H9 (cell line): ENCODE data around the gene PRKCB. TPM values are rescaled to one million over a fixed set of nuclear protein-coding genes. Genes with fewer than 3 reads are reported as not detected.

Source experiments
- DNase-seq: peaks from one replicate; pipeline ENCODE4 v3.0.0-alpha.2; 2017
- H2AFZ ChIP-seq: one replicate; pipeline ENCODE4 v1.6.1; 2013; ENCODE audit warnings: mild to moderate bottlenecking, low read length, control low read depth, moderate library complexity
- H2AK5ac ChIP-seq: 2 replicates; pipeline ENCODE4 v1.6.1; 2013; ENCODE audit warnings: low read length, control low read depth, mixed read lengths; ENCODE audit not compliant: insufficient read length
- H2BK120ac ChIP-seq: one replicate; pipeline ENCODE4 v1.6.1; 2013; ENCODE audit warnings: low read depth, mild to moderate bottlenecking, low read length, control low read depth, inconsistent platforms; ENCODE audit not compliant: poor library complexity, severe bottlenecking
- H2BK12ac ChIP-seq: 2 replicates; pipeline ENCODE4 v1.6.1; 2013; ENCODE audit warnings: low read length, control low read depth, mixed read lengths, low read depth; ENCODE audit not compliant: insufficient read length
- H2BK15ac ChIP-seq: 2 replicates; pipeline ENCODE4 v1.6.1; 2013; ENCODE audit warnings: low read depth, low read length, control low read depth
- H2BK20ac ChIP-seq: one replicate; pipeline ENCODE4 v1.6.1; 2013; ENCODE audit warnings: low read depth, mild to moderate bottlenecking, low read length, control low read depth, inconsistent platforms; ENCODE audit not compliant: poor library complexity, severe bottlenecking
- H2BK5ac ChIP-seq: 2 replicates; pipeline ENCODE4 v1.6.1; 2013; ENCODE audit warnings: low read length, control low read depth, mixed read lengths; ENCODE audit not compliant: insufficient read length
- H3K14ac ChIP-seq: 2 replicates; pipeline ENCODE4 v1.6.1; 2013; ENCODE audit warnings: low read length, control low read depth; ENCODE audit not compliant: insufficient read depth
- H3K18ac ChIP-seq: 2 replicates; pipeline ENCODE4 v1.6.1; 2013; ENCODE audit warnings: low read depth, mild to moderate bottlenecking, mixed read lengths, low read length, control low read depth; ENCODE audit not compliant: insufficient read length
- H3K23ac ChIP-seq: 2 replicates; pipeline ENCODE4 v1.6.1; 2013; ENCODE audit warnings: low read length, control low read depth, mixed read lengths, low read depth; ENCODE audit not compliant: insufficient read length
- H3K23me2 ChIP-seq: 2 replicates; pipeline ENCODE4 v1.6.1; 2013; ENCODE audit warnings: low read depth, mild to moderate bottlenecking, mixed read lengths, low read length, control low read depth; ENCODE audit not compliant: insufficient read length, poor library complexity, severe bottlenecking
- H3K27ac ChIP-seq: 2 replicates; pipeline ENCODE4 v1.5.1; 2013; ENCODE audit warnings: low read length, control low read depth, mixed read lengths, low read depth; ENCODE audit not compliant: insufficient read length
- H3K27me3 ChIP-seq: 2 replicates; pipeline ENCODE4 v1.6.1; 2013; ENCODE audit warnings: low read length, control low read depth, inconsistent platforms; ENCODE audit not compliant: insufficient read depth
- H3K4ac ChIP-seq: 2 replicates; pipeline ENCODE4 v1.6.1; 2013; ENCODE audit warnings: low read depth, mild to moderate bottlenecking, control low read depth, inconsistent platforms, low read length, moderate library complexity
- H3K4me1 ChIP-seq: 2 replicates; pipeline ENCODE4 v1.6.1; 2013; ENCODE audit warnings: low read length, control low read depth, inconsistent platforms; ENCODE audit not compliant: insufficient read depth
- H3K4me2 ChIP-seq: 2 replicates; pipeline ENCODE4 v1.6.1; 2013; ENCODE audit warnings: low read length, control low read depth, mixed read lengths; ENCODE audit not compliant: insufficient read length, insufficient read depth
- H3K56ac ChIP-seq: 2 replicates; pipeline ENCODE4 v1.6.1; 2013; ENCODE audit warnings: low read depth, mild to moderate bottlenecking, mixed read lengths, low read length, control low read depth; ENCODE audit not compliant: insufficient read length
- H3K79me1 ChIP-seq: 2 replicates; pipeline ENCODE4 v1.6.1; 2013; ENCODE audit warnings: low read depth, mild to moderate bottlenecking, moderate library complexity, low read length, control low read depth, inconsistent platforms; ENCODE audit not compliant: insufficient read depth, poor library complexity, severe bottlenecking
- H3K79me2 ChIP-seq: 2 replicates; pipeline ENCODE4 v1.6.1; 2013; ENCODE audit warnings: low read length, control low read depth, inconsistent platforms; ENCODE audit not compliant: insufficient read depth
- H3K9ac ChIP-seq: 2 replicates; pipeline ENCODE4 v1.6.1; 2013; ENCODE audit warnings: low read length, control low read depth, mixed read lengths; ENCODE audit not compliant: insufficient read length; ENCODE audit errors: extremely low read depth
- H3K9me3 ChIP-seq: one replicate; pipeline ENCODE4 v1.6.1; 2013; ENCODE audit warnings: low read depth, low read length, inconsistent platforms; ENCODE audit not compliant: control insufficient read depth
- H3T11ph ChIP-seq: one replicate; pipeline ENCODE4 v1.6.1; 2013; ENCODE audit warnings: mild to moderate bottlenecking, low read length, control low read depth, inconsistent platforms
- H4K20me1 ChIP-seq: one replicate; pipeline ENCODE4 v1.6.1; 2013; ENCODE audit not compliant: control insufficient read depth, insufficient read length, insufficient read depth
- H4K5ac ChIP-seq: 2 replicates; pipeline ENCODE4 v1.6.1; 2013; ENCODE audit warnings: low read depth, mild to moderate bottlenecking, mixed read lengths, low read length, control low read depth; ENCODE audit not compliant: insufficient read length
- H4K8ac ChIP-seq: replicated peaks from 2 replicates; pipeline ENCODE4 v1.6.1; 2013; ENCODE audit warnings: low read length, control low read depth, mixed read lengths, low read depth; ENCODE audit not compliant: insufficient read length
- H4K91ac ChIP-seq: 2 replicates; pipeline ENCODE4 v1.6.1; 2013; ENCODE audit warnings: low read depth, mild to moderate bottlenecking, moderate library complexity, mixed read lengths, low read length, control low read depth; ENCODE audit not compliant: insufficient read length
- H3K27ac Mint-ChIP-seq, 3 experiments: 2 replicates in 2 of 3; 3 replicates in 1 of 3; pipeline ENCODE4 v1.8.0; 2020 to 2021; ENCODE audit warnings: mixed read lengths in 3 of 3, mild to moderate bottlenecking in 1 of 3, moderate library complexity in 1 of 3
- H3K27me3 Mint-ChIP-seq: 2 replicates; pipeline ENCODE4 v1.8.0; 2021; ENCODE audit warnings: low read depth, mild to moderate bottlenecking, moderate library complexity, mixed read lengths
- H3K36me3 Mint-ChIP-seq, 3 experiments: 2 replicates in 2 of 3; 3 replicates in 1 of 3; pipeline ENCODE4 v1.8.0; 2020 to 2021; ENCODE audit warnings: low read depth in 3 of 3, mixed read lengths in 3 of 3; ENCODE audit not compliant: insufficient read depth in 1 of 3
- H3K4me1 Mint-ChIP-seq, 2 experiments: 2 replicates each; pipeline ENCODE4 v1.8.0; 2020; ENCODE audit warnings: mixed read lengths in 2 of 2
- H3K4me3 Mint-ChIP-seq, 2 experiments: 2 replicates in 1 of 2; 3 replicates in 1 of 2; pipeline ENCODE4 v1.8.0; 2020 to 2021; ENCODE audit warnings: mild to moderate bottlenecking in 2 of 2, mixed read lengths in 2 of 2, moderate library complexity in 1 of 2
- H3K9me3 Mint-ChIP-seq, 2 experiments: 2 replicates in 1 of 2; 3 replicates in 1 of 2; pipeline ENCODE4 v1.8.0; 2020; ENCODE audit warnings: mild to moderate bottlenecking in 2 of 2, mixed read lengths in 2 of 2, moderate library complexity in 1 of 2
- CTCF ChIP-seq: fragments of 200-600 bp; sonication (generic); conservative IDR thresholded peaks from 3 replicates; pipeline ENCODE4 v1.8.0; 2021; ENCODE audit warnings: antibody characterized with exemption, mild to moderate bottlenecking
- WGBS: extraction: QIAGEN DNeasy Blood & Tissue Kit; methylation state at CpG from one replicate; pipeline ENCODE4 v1.1.7; 2013; ENCODE audit warnings: missing lambda C conversion rate, low lambda C conversion rate, mixed read lengths; ENCODE audit not compliant: insufficient read length; ENCODE audit errors: extremely low coverage; 5-methylcytosine and 5-hydroxymethylcytosine counted together
- total RNA-seq: library from RNA; stranded (reverse); gene quantifications from 2 replicates; pipeline ENCODE4 v1.2.1, GENCODE V29; 2021

The PRKCB gene
- total RNA-seq, 1 experiment from 2014 or later = 7.0 TPM

GRCh38 chr16:23857256-23857880 is 21.6 kb downstream of the PRKCB start:
- Histone ChIP-seq H3K79me1 (no peaks in the 10 kb centered on the region), H3K9me3 (no peaks in the 10 kb centered on the region), H3K4me2 (no peak overlapping the region), H3K4me1 (no peaks in the 10 kb centered on the region), H3K4ac (no peak overlapping the region), H2AK5ac (no peak overlapping the region), H2BK120ac (no peak overlapping the region), H3K27ac (no peak overlapping the region), H2BK20ac (no peak overlapping the region), H3K14ac (no peak overlapping the region; the same call in 1 of the 2 replicates), H2AFZ (no peak overlapping the region), H4K91ac (no peak overlapping the region), H3K9ac (no peak overlapping the region), H3K18ac (no peak overlapping the region), H4K20me1 (no peaks in the 10 kb centered on the region), H3K56ac (no peak overlapping the region), H3K79me2 (no peaks in the 10 kb centered on the region), H2BK12ac (no peak overlapping the region), H3T11ph (no peak overlapping the region), H2BK15ac (no peak overlapping the region), H3K23me2 (no peaks in the 10 kb centered on the region), H4K5ac (no peak overlapping the region), H4K8ac (no peak overlapping the region), H2BK5ac (no peak overlapping the region), H3K27me3 (no peaks in the 10 kb centered on the region), H3K23ac (no peak overlapping the region)
- DNase-seq = no peak
- WGBS = no CpG with 5 or more reads among the region's 11 CpGs
- Mint-ChIP-seq H3K9me3 (no peaks in the 10 kb centered on the region), H3K4me1 (peaks cover 13 to 16% of the 10 kb centered on the region in 2 experiments), H3K36me3 (no peaks in the 10 kb centered on the region; a peak in 1 of 7 replicates), H3K27ac (no peak overlapping the region; a peak in 1 of 7 replicates), H3K4me3 (no peak overlapping the region), H3K27me3 (peaks cover 96% of the 10 kb centered on the region)
- no peak for TF ChIP-seq CTCF
